Measurements from ENCODE around the gene SKAP2.

DNA sequence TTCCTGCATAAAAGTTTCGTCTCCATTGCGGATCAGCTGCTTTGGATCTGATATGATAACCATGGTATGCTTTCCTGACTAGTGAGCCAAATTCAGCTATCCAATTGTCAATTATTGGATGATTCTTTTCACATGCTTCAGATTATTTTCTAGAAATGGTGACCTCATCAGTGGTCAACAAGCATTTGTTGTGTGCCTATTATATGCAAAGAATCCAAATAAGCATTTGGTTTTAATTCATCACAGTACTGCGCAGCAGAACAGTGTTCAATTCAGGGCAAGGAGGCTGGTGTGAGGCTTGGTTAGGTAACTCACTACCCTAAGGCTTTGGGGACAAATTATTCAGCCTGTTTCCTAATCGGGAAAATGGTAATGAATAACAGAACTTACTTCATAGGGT is 200.5 kb downstream of the SKAP2 start:
- TF ChIP-seq, protein P1, sequence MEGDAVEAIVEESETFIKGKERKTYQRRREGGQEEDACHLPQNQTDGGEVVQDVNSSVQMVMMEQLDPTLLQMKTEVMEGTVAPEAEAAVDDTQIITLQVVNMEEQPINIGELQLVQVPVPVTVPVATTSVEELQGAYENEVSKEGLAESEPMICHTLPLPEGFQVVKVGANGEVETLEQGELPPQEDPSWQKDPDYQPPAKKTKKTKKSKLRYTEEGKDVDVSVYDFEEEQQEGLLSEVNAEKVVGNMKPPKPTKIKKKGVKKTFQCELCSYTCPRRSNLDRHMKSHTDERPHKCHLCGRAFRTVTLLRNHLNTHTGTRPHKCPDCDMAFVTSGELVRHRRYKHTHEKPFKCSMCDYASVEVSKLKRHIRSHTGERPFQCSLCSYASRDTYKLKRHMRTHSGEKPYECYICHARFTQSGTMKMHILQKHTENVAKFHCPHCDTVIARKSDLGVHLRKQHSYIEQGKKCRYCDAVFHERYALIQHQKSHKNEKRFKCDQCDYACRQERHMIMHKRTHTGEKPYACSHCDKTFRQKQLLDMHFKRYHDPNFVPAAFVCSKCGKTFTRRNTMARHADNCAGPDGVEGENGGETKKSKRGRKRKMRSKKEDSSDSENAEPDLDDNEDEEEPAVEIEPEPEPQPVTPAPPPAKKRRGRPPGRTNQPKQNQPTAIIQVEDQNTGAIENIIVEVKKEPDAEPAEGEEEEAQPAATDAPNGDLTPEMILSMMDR (tag by site-specific recombination; IDR thresholded peaks at IDR 0.05) = no peak
- no peak for TF ChIP-seq REPIN1 (tag by site-specific recombination; IDR thresholded peaks at IDR 0.05; ENCODE audit: low read depth)
